HepG2 (cell line): ENCODE data around the gene INSIG1. TPM values are rescaled to one million over a fixed set of nuclear protein-coding genes. Genes with fewer than 3 reads are reported as not detected.

Experiments
- ATAC-seq: fragments of 200-7000 bp; cut with Tn5 transposase; 3 replicates; pipeline ENCODE4 v1.9.1; 2020; ENCODE audit warnings: mild to moderate bottlenecking, moderate library complexity
- BruUV-seq: library from RNA; stranded (reverse); fragments of 400-500 nt; replicated peaks from 2 replicates; lab custom pipeline; 2021; lab: Mats Ljungman, UMichigan
- CTCF ChIA-PET: fragments of 300-600 bp; formaldehyde crosslinking; extraction: SDS; loops from one replicate; lab custom pipeline; 2021; ENCODE audit warnings: low total read pairs, inconsistent platforms, low intra/inter-chr PET ratio; lab: Yijun Ruan, JAX
- POLR2A ChIA-PET: fragments of 350-600 bp; sonication (Branson Sonifier 250); formaldehyde crosslinking; loops from one replicate; lab custom pipeline; 2020; ENCODE audit warnings: antibody characterized with exemption, inconsistent platforms; lab: Yijun Ruan, JAX
- DNase-seq: peaks from one replicate; pipeline ENCODE4 v3.0.0-alpha.2; 2015; ENCODE audit warnings: low spot score
- FAIRE-seq: peaks from 3 replicates; lab custom pipeline; 2011; peaks lifted over from hg19 to GRCh38; lab: Jason Lieb, UNC
- H2AFZ ChIP-seq: one replicate; pipeline ENCODE4 v1.6.1; 2011; ENCODE audit warnings: low read length, inconsistent platforms
- H3K27ac ChIP-seq: fragments of 300-600 bp; 3 replicates; pipeline ENCODE4 v1.8.0; 2011; ENCODE audit warnings: mixed run types, mild to moderate bottlenecking, mixed read lengths, low read length, inconsistent platforms; ENCODE audit not compliant: insufficient read depth; ENCODE audit errors: extremely low read length
- H3K27me3 ChIP-seq, 2 experiments: fragments of 200-600 bp in 1 of 2; 2 replicates in 1 of 2; 3 replicates in 1 of 2; pipeline versions ENCODE4 v1.6.0 to v1.8.0; 2011; ENCODE audit warnings: low read length in 2 of 2, mild to moderate bottlenecking in 2 of 2, moderate library complexity in 2 of 2, inconsistent platforms in 1 of 2; ENCODE audit not compliant: insufficient read depth in 2 of 2, control insufficient read depth in 1 of 2
- H3K36me3 ChIP-seq, 2 experiments: fragments of 200-600 bp in 1 of 2; replicated peaks in 1 of 2; 2 replicates in 1 of 2; 3 replicates in 1 of 2; pipeline versions ENCODE4 v1.5.1 to v1.8.0; 2011; ENCODE audit warnings: low read length in 2 of 2, inconsistent platforms in 1 of 2; ENCODE audit not compliant: insufficient read depth in 2 of 2, control insufficient read depth in 1 of 2
- H3K4me1 ChIP-seq: 2 replicates; pipeline ENCODE4 v1.5.1; 2012; ENCODE audit warnings: low read length, inconsistent platforms; ENCODE audit not compliant: insufficient read depth
- H3K4me2 ChIP-seq: 2 replicates; pipeline ENCODE4 v1.6.0; 2011; ENCODE audit warnings: low read depth, low read length, inconsistent platforms
- H3K4me3 ChIP-seq, 3 experiments: fragments of 200-600 bp in 1 of 3; sonication (generic), shearing (Covaris generic) in 1 of 3; replicated peaks in 1 of 3; 2 replicates each; pipeline ENCODE4 v1.5.1; 2011 to 2016; ENCODE audit warnings: low read length in 3 of 3, inconsistent platforms in 2 of 3, low read depth in 2 of 3, mild to moderate bottlenecking in 2 of 3, control low read depth in 1 of 3, mixed read lengths in 1 of 3; ENCODE audit not compliant: insufficient read depth in 1 of 3
- H3K79me2 ChIP-seq: one replicate; pipeline ENCODE4 v1.6.1; 2011; ENCODE audit warnings: low read length, inconsistent platforms; ENCODE audit not compliant: insufficient read depth
- H3K9ac ChIP-seq: 2 replicates; pipeline ENCODE4 v1.6.0; 2011; ENCODE audit warnings: mild to moderate bottlenecking, low read depth, low read length, inconsistent platforms; ENCODE audit not compliant: insufficient read depth
- H3K9me3 ChIP-seq: 2 replicates; pipeline ENCODE4 v1.5.1; 2012; ENCODE audit warnings: mild to moderate bottlenecking, low read length
- H4K20me1 ChIP-seq: 2 replicates; pipeline ENCODE4 v1.6.0; 2011; ENCODE audit warnings: inconsistent platforms, mild to moderate bottlenecking, low read length, moderate library complexity; ENCODE audit not compliant: insufficient read depth
- MAFF ChIP-seq: IDR thresholded peaks from 2 replicates; pipeline ENCODE4 v1.6.1; 2011; ENCODE audit warnings: low read depth, low read length, improper control_type of control experiment
- MAFK ChIP-seq, 2 experiments: IDR thresholded peaks in 1 of 2; conservative IDR thresholded peaks in 1 of 2; 2 replicates each; pipeline ENCODE4 v1.6.1; 2011; ENCODE audit warnings: improper control_type of control experiment in 2 of 2, low read length in 2 of 2
- MNT ChIP-seq: fragments of 450-650 bp; IDR thresholded peaks from 2 replicates; pipeline ENCODE4 v1.6.1; 2016
- POLR2AphosphoS2 ChIP-seq: IDR thresholded peaks from 2 replicates; pipeline ENCODE4 v1.6.1; 2011; ENCODE audit warnings: low read depth, low read length, improper control_type of control experiment
- SKIL ChIP-seq: sonication (generic); formaldehyde crosslinking; IDR thresholded peaks from 2 replicates; pipeline ENCODE4 v1.8.0; 2022; ENCODE audit warnings: missing genetic modification reagents, mild to moderate bottlenecking, moderate library complexity, borderline replicate concordance
- TBP ChIP-seq: sonication (generic); formaldehyde crosslinking; IDR thresholded peaks from 2 replicates; pipeline ENCODE4 v1.5.0; 2020; ENCODE audit warnings: missing genetic modification reagents
- WGBS: methylation state at CpG from one replicate; pipeline ENCODE4 v1.1.6; 2017; ENCODE audit warnings: low lambda C conversion rate; 5-methylcytosine and 5-hydroxymethylcytosine counted together
- in situ Hi-C: cut with HindIII; loops from 2 replicates; pipeline ENCODE4 v1.10.0; 2017; ENCODE audit warnings: low pct_unique_long_range_greater_than_20kb; ENCODE audit not compliant: extremely low pct_ligation_motif_present
- intact Hi-C: fragments of 100-400 bp; cut with micrococcal nuclease; formaldehyde crosslinking; loops from one replicate; pipeline ENCODE4 v1.10.0; 2022; ENCODE audit not compliant: unreplicated experiment
- polyA plus RNA-seq, 8 experiments: library from polyadenylated mRNA; depleted of rRNA in 3 of 8; stranded (reverse) in 7 of 8; unstranded in 1 of 8; fragments of >200 nt; fragmentation: Illumina TruSeq in 4 of 8; extraction: Trizol in 4 of 8; gene quantifications; 2 replicates each; pipeline versions ENCODE4 v1.2.1 to v1.2.3, GENCODE V29; 2011 to 2016; ENCODE audit warnings: low read depth in 4 of 8, missing spikeins in 1 of 8, mixed read lengths in 1 of 8; ENCODE audit not compliant: insufficient read depth in 1 of 8
- total RNA-seq, 5 experiments: library from RNA; depleted of rRNA; stranded (reverse); fragments of >200 nt; fragmentation: Illumina TruSeq; extraction: Trizol; gene quantifications; 2 replicates each; pipeline ENCODE4 v1.2.3, GENCODE V29; 2016; ENCODE audit warnings: low read depth in 1 of 5

The INSIG1 gene
- total and polyA plus RNA-seq, 2 of the 13 experiments (the other 11 are each of a cell fraction or from before 2014, with no cell fraction given), result 0.07 to 0.11 TPM

GRCh38 chr7:155252444-155252887 lies 45.2 kb upstream of the INSIG1 start:
- Histone ChIP-seq H3K9ac (no peak overlapping the region), H3K27ac (no peak overlapping the region), H3K36me3 (no peaks in the 10 kb centered on the region)
- no peak for ATAC-seq
- POLR2A ChIA-PET, result no interaction called here
- TF ChIP-seq MAFF (0 out of 2 replicates have a peak, but pooled peaks have one; percentile 10), MAFK (conservative IDR thresholded peaks at IDR 0.05 in 1 of 2, IDR thresholded peaks at IDR 0.05 in 1 of 2; ENCODE audit: low read length in 2 of 2) (0 out of 4 replicates have a peak, but pooled peaks of 1 of the 2 experiments have one; percentile 18), SKIL (CRISPR knock-in tag) (no peak)
- TF ChIP-seq, all 625 proteins: peak for 2
- Histone ChIP-seq H3K4me1 (no peaks in the 10 kb centered on the region), H3K79me2 (no peaks in the 10 kb centered on the region), H3K9me3 (no peaks in the 10 kb centered on the region), H3K4me2 (no peak overlapping the region), H3K4me3 (no peak overlapping the region), H2AFZ (no peak overlapping the region), H4K20me1 (no peaks in the 10 kb centered on the region), H3K27me3 (peaks cover 3 to 54% of the 10 kb centered on the region in 2 experiments; a peak in 4 of 5 replicates)
- CTCF ChIA-PET, result no interaction called here
- WGBS, result 20% methylated on average over 7 of the region's 8 CpGs
- in situ Hi-C loops, result no loop called here
- FAIRE-seq (no peak), DNase-seq (no peak)
- intact Hi-C loops, result no loop called here
- no TSS peak for BruUV-seq

GRCh38 chr7:155252892-155253501 lies 44.7 kb upstream of the INSIG1 start:
- POLR2A ChIA-PET, result no interaction called here
- TF ChIP-seq MNT (peak; percentile 81), POLR2AphosphoS2 (no peak), TBP (CRISPR knock-in tag) (no peak)
- in situ Hi-C loops, result no loop called here
- Histone ChIP-seq H3K36me3 (no peaks in the 10 kb centered on the region), H4K20me1 (no peaks in the 10 kb centered on the region), H3K4me2 (no peak overlapping the region), H3K9me3 (no peaks in the 10 kb centered on the region), H3K27ac (no peak overlapping the region), H3K9ac (no peak overlapping the region), H3K79me2 (no peaks in the 10 kb centered on the region), H3K27me3 (peaks cover 3 to 54% of the 10 kb centered on the region in 2 experiments; a peak in 4 of 5 replicates), H3K4me1 (no peaks in the 10 kb centered on the region), H2AFZ (no peak overlapping the region), H3K4me3 (no peak overlapping the region)
- no peak for DNase-seq
- 50% methylated on average over 17 of the region's 24 CpGs for WGBS
- intact Hi-C loops, result no loop called here
- BruUV-seq, result no TSS peak
- ATAC-seq, result no peak
- FAIRE-seq, result no peak
- CTCF ChIA-PET, result no interaction called here
